MCF 10A (cell line): Measurements from ENCODE around the gene ADGRD1. TPM values are rescaled to one million over a fixed set of nuclear protein-coding genes. Genes with fewer than 3 reads are reported as not detected.

ENCODE experiments used
- BruUV-seq: library from RNA; stranded (reverse); fragments of 400-500 nt; replicated peaks from 2 replicates; lab custom pipeline; 2021; lab: Mats Ljungman, UMichigan
- CTCF ChIA-PET: fragments of 300-600 bp; sonication (Branson Sonifier 250); formaldehyde crosslinking; extraction: SDS; loops from one replicate; lab custom pipeline; 2021; ENCODE audit warnings: antibody characterized with exemption, inconsistent platforms; lab: Yijun Ruan, JAX
- POLR2A ChIA-PET: fragments of 300-600, 350-650 bp; sonication (Branson Sonifier 250); formaldehyde crosslinking; extraction: SDS; loops from one replicate; lab custom pipeline; 2020; ENCODE audit warnings: antibody characterized with exemption, inconsistent platforms; lab: Yijun Ruan, JAX
- DNase-seq: peaks from one replicate; pipeline ENCODE4 v3.0.0-alpha.2; 2018; ENCODE audit not compliant: unreplicated experiment
- H3K27ac Mint-ChIP-seq: one replicate; pipeline ENCODE4 v1.8.0; 2022; ENCODE audit warnings: mild to moderate bottlenecking, low read depth, mixed read lengths; ENCODE audit not compliant: unreplicated experiment
- H3K27me3 Mint-ChIP-seq: one replicate; pipeline ENCODE4 v1.8.0; 2022; ENCODE audit warnings: mixed read lengths; ENCODE audit not compliant: insufficient read depth, unreplicated experiment
- H3K36me3 Mint-ChIP-seq: one replicate; pipeline ENCODE4 v1.8.0; 2022; ENCODE audit warnings: mild to moderate bottlenecking, moderate library complexity, mixed read lengths; ENCODE audit not compliant: insufficient read depth, unreplicated experiment
- H3K4me1 Mint-ChIP-seq: one replicate; pipeline ENCODE4 v1.8.0; 2022; ENCODE audit warnings: mixed read lengths; ENCODE audit not compliant: insufficient read depth, unreplicated experiment
- H3K4me3 Mint-ChIP-seq: one replicate; pipeline ENCODE4 v1.8.0; 2022; ENCODE audit warnings: mild to moderate bottlenecking, moderate library complexity, mixed read lengths; ENCODE audit not compliant: unreplicated experiment
- H3K9me3 Mint-ChIP-seq: one replicate; pipeline ENCODE4 v1.8.0; 2022; ENCODE audit warnings: mixed read lengths; ENCODE audit not compliant: unreplicated experiment
- intact Hi-C: fragments of 100-400 bp; cut with micrococcal nuclease; formaldehyde crosslinking; loops from 2 replicates; pipeline ENCODE4 v1.14.1; 2022
- total RNA-seq: library from RNA; stranded (reverse); gene quantifications from 2 replicates; pipeline ENCODE4 v1.2.3, GENCODE V29; 2022
- TF ChIP-seq, protein P1 (sequence below): fragments of 200-600 bp; IDR thresholded peaks from one replicate; pipeline ENCODE4 v1.8.0; 2022; ENCODE audit warnings: antibody characterized with exemption, mild to moderate bottlenecking; ENCODE audit not compliant: unreplicated experiment

Gene ADGRD1
- total RNA-seq, 1 experiment from 2014 or later, result 0.68 TPM

DNA sequence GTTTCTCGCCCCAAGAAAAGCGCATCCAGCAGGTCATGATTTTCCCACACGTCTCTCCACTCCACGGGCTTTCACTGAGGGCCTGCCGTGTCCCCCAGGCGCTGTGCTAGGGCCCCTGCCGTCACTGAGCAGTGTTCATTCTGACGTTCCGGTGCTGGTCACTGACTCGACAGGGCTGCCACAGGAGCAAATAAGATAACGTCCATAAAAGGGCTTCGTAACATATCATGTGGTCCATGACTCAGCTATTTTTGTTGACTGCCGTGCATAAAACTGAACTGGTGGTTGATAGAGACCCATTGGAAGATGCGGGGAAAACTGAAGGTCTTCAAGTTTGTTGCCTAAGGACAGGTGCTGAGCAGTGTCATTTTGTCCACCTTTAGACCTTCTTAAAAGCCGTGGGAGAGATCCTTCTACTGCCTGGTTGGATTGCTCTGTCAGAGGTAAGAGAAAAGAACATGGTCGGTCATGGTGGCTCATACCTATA, 46.3 kb downstream of the ADGRD1 start:
- Mint-ChIP-seq H3K27ac (no peak overlapping the region), H3K36me3 (no peaks in the 10 kb centered on the region), H3K27me3 (no peaks in the 10 kb centered on the region), H3K4me3 (no peak overlapping the region), H3K4me1 (no peaks in the 10 kb centered on the region), H3K9me3 (no peaks in the 10 kb centered on the region)
- CTCF ChIA-PET, result no interaction called here
- no peak for DNase-seq
- POLR2A ChIA-PET, result no interaction called here
- intact Hi-C loops, result no loop called here
- TF ChIP-seq, protein P1, sequence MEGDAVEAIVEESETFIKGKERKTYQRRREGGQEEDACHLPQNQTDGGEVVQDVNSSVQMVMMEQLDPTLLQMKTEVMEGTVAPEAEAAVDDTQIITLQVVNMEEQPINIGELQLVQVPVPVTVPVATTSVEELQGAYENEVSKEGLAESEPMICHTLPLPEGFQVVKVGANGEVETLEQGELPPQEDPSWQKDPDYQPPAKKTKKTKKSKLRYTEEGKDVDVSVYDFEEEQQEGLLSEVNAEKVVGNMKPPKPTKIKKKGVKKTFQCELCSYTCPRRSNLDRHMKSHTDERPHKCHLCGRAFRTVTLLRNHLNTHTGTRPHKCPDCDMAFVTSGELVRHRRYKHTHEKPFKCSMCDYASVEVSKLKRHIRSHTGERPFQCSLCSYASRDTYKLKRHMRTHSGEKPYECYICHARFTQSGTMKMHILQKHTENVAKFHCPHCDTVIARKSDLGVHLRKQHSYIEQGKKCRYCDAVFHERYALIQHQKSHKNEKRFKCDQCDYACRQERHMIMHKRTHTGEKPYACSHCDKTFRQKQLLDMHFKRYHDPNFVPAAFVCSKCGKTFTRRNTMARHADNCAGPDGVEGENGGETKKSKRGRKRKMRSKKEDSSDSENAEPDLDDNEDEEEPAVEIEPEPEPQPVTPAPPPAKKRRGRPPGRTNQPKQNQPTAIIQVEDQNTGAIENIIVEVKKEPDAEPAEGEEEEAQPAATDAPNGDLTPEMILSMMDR, result no peak
- no TSS peak for BruUV-seq

- H3K27me3 Mint-ChIP-seq, result peaks cover 9% of the 10 kb centered on the region
- ChIA-PET POLR2A (no interaction called here), CTCF (no interaction called here)
- no peak overlapping the region for H3K4me3 Mint-ChIP-seq
- no peak for DNase-seq
- H3K36me3 Mint-ChIP-seq, result no peaks in the 10 kb centered on the region
- TF ChIP-seq, protein P1, result no peak
- no peaks in the 10 kb centered on the region for H3K9me3 Mint-ChIP-seq
- no TSS peak for BruUV-seq
- no peaks in the 10 kb centered on the region for H3K4me1 Mint-ChIP-seq
- no peak overlapping the region for H3K27ac Mint-ChIP-seq
- intact Hi-C loops, result no loop called here
Observed at GRCh38 chr12:131001493-131001892, 47.8 kb downstream of the ADGRD1 start.

DNA sequence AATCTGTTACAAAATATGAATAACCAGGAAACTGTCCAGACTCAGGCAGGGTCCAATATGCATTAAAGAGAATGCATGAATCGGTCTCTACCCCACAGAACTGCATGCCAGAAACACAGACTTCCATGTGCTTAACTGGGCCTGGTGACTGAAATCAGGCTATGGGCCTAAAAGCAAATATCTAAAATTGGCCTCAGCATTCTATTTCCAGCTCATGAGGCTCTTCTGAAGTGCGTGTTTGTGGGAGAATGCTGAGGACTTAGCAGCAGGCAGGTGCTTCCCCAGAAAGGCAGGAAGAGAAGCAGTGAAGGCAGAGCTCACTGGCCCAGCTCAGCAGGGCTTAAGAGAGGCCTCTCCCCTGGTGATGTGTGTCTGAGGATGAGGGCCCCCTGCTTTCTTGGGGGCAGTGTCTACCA, 48.5 kb downstream of the ADGRD1 start:
- ChIA-PET CTCF (interaction anchor here (1.0 kb wide), 1 partner anchor 19 kb away, joined by 3 read pairs; no protein-coding TSS in a partner anchor), POLR2A (no interaction called here)
- Mint-ChIP-seq H3K9me3 (no peaks in the 10 kb centered on the region), H3K4me1 (no peaks in the 10 kb centered on the region), H3K36me3 (no peaks in the 10 kb centered on the region), H3K27me3 (peaks cover 16% of the 10 kb centered on the region), H3K27ac (no peak overlapping the region), H3K4me3 (no peak overlapping the region)
- intact Hi-C loops, result no loop called here
- TF ChIP-seq, protein P1, result no peak
- DNase-seq, result no peak
- no TSS peak for BruUV-seq

DNA sequence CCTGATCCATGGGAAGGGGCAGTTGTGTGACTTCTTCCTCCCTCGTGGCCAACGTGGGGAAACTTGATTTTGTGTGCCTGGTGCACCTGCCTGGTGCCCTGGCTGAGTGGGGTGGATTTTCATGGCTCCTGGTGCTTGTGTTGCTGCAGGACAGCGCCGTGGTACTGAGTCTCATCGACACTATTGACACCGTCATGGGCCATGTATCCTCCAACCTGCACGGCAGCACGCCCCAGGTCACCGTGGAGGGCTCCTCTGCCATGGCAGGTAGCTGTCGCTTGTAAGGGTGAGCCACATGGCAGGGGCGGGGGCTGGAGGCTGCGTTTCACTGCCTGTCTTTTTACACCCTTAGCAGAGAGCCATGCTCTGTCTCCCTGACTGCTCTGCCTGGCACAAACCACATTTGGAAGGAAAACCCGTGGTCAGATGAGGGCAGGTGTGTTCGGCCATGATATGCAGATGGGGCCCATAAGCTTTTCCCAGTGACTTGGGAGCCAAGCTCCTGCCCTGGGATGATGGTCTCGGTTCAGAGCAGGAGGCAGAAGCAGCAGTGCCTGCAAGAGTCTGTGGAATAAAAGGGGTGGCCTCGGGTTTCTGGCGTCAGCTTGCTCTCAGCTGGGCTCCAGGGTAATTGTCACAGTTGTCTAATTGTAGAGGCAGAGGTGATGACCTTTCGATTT, 49.5 kb downstream of the ADGRD1 start:
- no peak for DNase-seq
- Mint-ChIP-seq H3K4me1 (no peaks in the 10 kb centered on the region), H3K36me3 (no peaks in the 10 kb centered on the region), H3K9me3 (no peaks in the 10 kb centered on the region), H3K4me3 (no peak overlapping the region), H3K27ac (no peak overlapping the region), H3K27me3 (peaks cover 24% of the 10 kb centered on the region)
- POLR2A ChIA-PET, result no interaction called here
- no TSS peak for BruUV-seq
- TF ChIP-seq, protein P1, result no peak
- intact Hi-C loops, result no loop called here
- CTCF ChIA-PET, result interaction anchor here (1.0 kb wide), 1 partner anchor 20 kb away, joined by 3 read pairs; no protein-coding TSS in a partner anchor
